CD4-positive, alpha-beta T cell treated with Interleukin-6 for 4 hours (primary cell): ENCODE results near the gene ARNT2.

Source experiments
- DNase-seq: peaks from one replicate; pipeline ENCODE4 v3.0.0-alpha.2; 2020; ENCODE audit warnings: mixed read lengths

ARNT2 gene

GRCh38 chr15:80523746-80524145, 119.6 kb downstream of the ARNT2 start:
- no peak for DNase-seq

- no peak for DNase-seq
Observed at GRCh38 chr15:80525853-80526252, 121.7 kb downstream of the ARNT2 start.

GRCh38 chr15:80526556-80527340, 122.6 kb downstream of the ARNT2 start:
- no peak for DNase-seq

GRCh38 chr15:80527406-80527805, 123.2 kb downstream of the ARNT2 start:
- no peak for DNase-seq

- no peak for DNase-seq
Observed at GRCh38 chr15:80527961-80528360, 123.8 kb downstream of the ARNT2 start.

GRCh38 chr15:80530737-80531365, 126.7 kb downstream of the ARNT2 start:
- DNase-seq = no peak

GRCh38 chr15:80531388-80531787, 127.2 kb downstream of the ARNT2 start:
- DNase-seq = no peak

GRCh38 chr15:80531796-80532195, 127.6 kb downstream of the ARNT2 start:
- no peak for DNase-seq

- DNase-seq = no peak
Observed at GRCh38 chr15:80533790-80534333, 129.7 kb downstream of the ARNT2 start.

- no peak for DNase-seq
Observed at GRCh38 chr15:80536231-80536630, 132.0 kb downstream of the ARNT2 start.

- no peak for DNase-seq
Observed at GRCh38 chr15:80536716-80537115, 132.5 kb downstream of the ARNT2 start.

GRCh38 chr15:80545078-80545477, 140.9 kb downstream of the ARNT2 start:
- DNase-seq = no peak

- no peak for DNase-seq
Observed at GRCh38 chr15:80547264-80547663, 143.1 kb downstream of the ARNT2 start.

GRCh38 chr15:80549191-80549590, 145.0 kb downstream of the ARNT2 start:
- DNase-seq = no peak

GRCh38 chr15:80549654-80550053, 145.5 kb downstream of the ARNT2 start:
- DNase-seq = no peak

- no peak for DNase-seq
Observed at GRCh38 chr15:80550219-80550907, 146.2 kb downstream of the ARNT2 start.

- DNase-seq = no peak
Observed at GRCh38 chr15:80550908-80551260, 146.7 kb downstream of the ARNT2 start.

GRCh38 chr15:80551348-80551747, 147.2 kb downstream of the ARNT2 start:
- DNase-seq = no peak

- no peak for DNase-seq
Observed at GRCh38 chr15:80554560-80554959, 150.4 kb downstream of the ARNT2 start.

- DNase-seq = no peak
Observed at GRCh38 chr15:80556694-80557367, 152.6 kb downstream of the ARNT2 start.

GRCh38 chr15:80557441-80558234, 153.5 kb downstream of the ARNT2 start:
- no peak for DNase-seq

- no peak for DNase-seq
Observed at GRCh38 chr15:80558631-80559319, 154.6 kb downstream of the ARNT2 start.
